AG09319 (cell line): Measurements from ENCODE around the gene FBXL20.
"Not testable (repeated sequence)": the region's sequence is repeated elsewhere in the genome, so short reads cannot be mapped to it uniquely, and the experiment has no call there.

Experiments used
- DNase-seq: peaks from one replicate; pipeline ENCODE4 v3.0.0-alpha.2; 2010; ENCODE audit warnings: low read depth; ENCODE audit errors: extremely low read depth
- CTCF ChIP-seq: IDR thresholded peaks from 2 replicates; pipeline ENCODE4 v1.5.1; 2011; ENCODE audit warnings: low read depth, mild to moderate bottlenecking, inconsistent platforms, low read length, moderate library complexity

The FBXL20 gene

GRCh38 chr17:39284685-39285084 is 116.7 kb downstream of the FBXL20 start:
- DNase-seq: no peak
- TF ChIP-seq CTCF: no peak

- DNase-seq: no peak
- no peak for TF ChIP-seq CTCF
Observed at GRCh38 chr17:39283896-39284295, 117.5 kb downstream of the FBXL20 start.

GRCh38 chr17:39283098-39283497 is 118.3 kb downstream of the FBXL20 start:
- no peak for DNase-seq
- no peak for TF ChIP-seq CTCF

- TF ChIP-seq CTCF: no peak
- no peak for DNase-seq
Observed at GRCh38 chr17:39281806-39282205, 119.6 kb downstream of the FBXL20 start.

GRCh38 chr17:39278246-39278645 is 123.2 kb downstream of the FBXL20 start:
- not testable (repeated sequence) for DNase-seq

- no peak for TF ChIP-seq CTCF
Observed at GRCh38 chr17:39277110-39277509, 124.3 kb downstream of the FBXL20 start.

GRCh38 chr17:39276113-39276512 is 125.3 kb downstream of the FBXL20 start:
- no peak for TF ChIP-seq CTCF
- DNase-seq: no peak

More at GRCh38 chr17:39277110-39277509, 124.3 kb downstream of the FBXL20 start:
- DNase-seq: no peak

- no peak for TF ChIP-seq CTCF
- DNase-seq: peak; percentile 31
Observed at GRCh38 chr17:39271546-39271945, 129.9 kb downstream of the FBXL20 start.
